ENCODE results near the gene UBR1. TPM values are rescaled to one million over a fixed set of nuclear protein-coding genes. Genes with fewer than 3 reads are reported as not detected.

The UBR1 gene
- total RNA-seq, 1 donor from 2014 or later: 39.1 TPM

DNA sequence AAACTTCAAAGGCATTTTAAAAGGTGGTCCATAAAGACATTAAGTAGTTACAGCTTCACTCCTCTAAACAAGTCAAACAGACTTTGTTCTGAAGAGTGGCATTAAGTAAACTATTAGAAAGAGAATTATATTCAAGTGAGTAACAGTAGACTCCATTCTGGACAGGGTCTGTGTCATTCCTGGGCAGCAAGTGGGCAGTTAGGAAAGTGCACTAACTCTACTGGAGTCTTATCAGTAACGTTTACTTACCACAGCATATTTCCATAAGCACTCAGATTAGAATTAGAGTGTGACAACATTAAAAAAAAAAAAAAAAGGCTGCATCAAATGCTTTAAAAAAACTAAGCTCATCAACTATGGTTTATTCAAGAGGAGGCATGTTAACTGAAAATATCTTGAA is 10.6 kb downstream of the UBR1 start:
- Mint-ChIP-seq H3K36me3 (ENCODE audit: insufficient read depth) (peaks cover 13% of the 10 kb centered on the region), H3K9me3 (ENCODE audit: low read depth) (no peaks in the 10 kb centered on the region), H3K4me3 (ENCODE audit: low read depth) (no peak overlapping the region), H3K27me3 (no peaks in the 10 kb centered on the region), H3K27ac (peak overlapping the region; percentile 24), H3K4me1 (ENCODE audit: low read depth) (peaks cover 9% of the 10 kb centered on the region)
- no peak for DNase-seq (ENCODE audit: low spot score, unreplicated experiment)
- TF ChIP-seq, protein P1, sequence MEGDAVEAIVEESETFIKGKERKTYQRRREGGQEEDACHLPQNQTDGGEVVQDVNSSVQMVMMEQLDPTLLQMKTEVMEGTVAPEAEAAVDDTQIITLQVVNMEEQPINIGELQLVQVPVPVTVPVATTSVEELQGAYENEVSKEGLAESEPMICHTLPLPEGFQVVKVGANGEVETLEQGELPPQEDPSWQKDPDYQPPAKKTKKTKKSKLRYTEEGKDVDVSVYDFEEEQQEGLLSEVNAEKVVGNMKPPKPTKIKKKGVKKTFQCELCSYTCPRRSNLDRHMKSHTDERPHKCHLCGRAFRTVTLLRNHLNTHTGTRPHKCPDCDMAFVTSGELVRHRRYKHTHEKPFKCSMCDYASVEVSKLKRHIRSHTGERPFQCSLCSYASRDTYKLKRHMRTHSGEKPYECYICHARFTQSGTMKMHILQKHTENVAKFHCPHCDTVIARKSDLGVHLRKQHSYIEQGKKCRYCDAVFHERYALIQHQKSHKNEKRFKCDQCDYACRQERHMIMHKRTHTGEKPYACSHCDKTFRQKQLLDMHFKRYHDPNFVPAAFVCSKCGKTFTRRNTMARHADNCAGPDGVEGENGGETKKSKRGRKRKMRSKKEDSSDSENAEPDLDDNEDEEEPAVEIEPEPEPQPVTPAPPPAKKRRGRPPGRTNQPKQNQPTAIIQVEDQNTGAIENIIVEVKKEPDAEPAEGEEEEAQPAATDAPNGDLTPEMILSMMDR (IDR thresholded peaks at IDR 0.05; ENCODE audit: unreplicated experiment): no peak

DNA sequence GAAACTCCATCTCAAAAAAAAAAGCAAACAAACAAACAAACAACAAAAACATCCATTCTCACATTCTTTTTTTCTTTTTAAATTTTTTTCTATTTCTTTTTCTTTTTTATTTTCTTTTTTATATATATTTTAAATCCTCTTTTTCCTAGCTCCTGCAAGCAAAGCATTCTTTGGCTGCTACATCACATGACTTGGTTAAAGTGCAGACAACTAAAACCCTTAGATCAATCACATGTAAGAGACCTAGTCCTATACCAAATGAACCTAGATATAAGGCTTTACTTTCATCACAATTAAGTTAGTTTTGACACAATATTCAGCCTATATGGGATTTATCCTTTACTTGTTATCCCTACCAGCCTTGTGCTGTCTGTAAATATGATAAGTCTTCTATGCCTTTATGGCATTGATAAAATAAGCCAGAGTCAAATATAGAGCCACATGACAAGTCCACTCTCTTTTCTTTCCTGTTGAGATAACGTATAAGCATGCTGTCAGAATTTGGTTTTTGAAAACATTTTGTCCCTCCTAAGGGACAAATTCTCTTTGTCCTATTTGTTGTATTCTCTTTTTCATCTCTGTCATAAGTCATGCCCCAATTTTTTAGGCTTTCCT is 11.3 kb downstream of the UBR1 start:
- Mint-ChIP-seq H3K9me3 (ENCODE audit: low read depth) (no peaks in the 10 kb centered on the region), H3K27ac (no peak overlapping the region), H3K4me1 (ENCODE audit: low read depth) (peaks cover 9% of the 10 kb centered on the region), H3K27me3 (no peaks in the 10 kb centered on the region), H3K4me3 (ENCODE audit: low read depth) (no peak overlapping the region), H3K36me3 (ENCODE audit: insufficient read depth) (peaks cover 13% of the 10 kb centered on the region)
- DNase-seq (ENCODE audit: low spot score, unreplicated experiment): no peak
- TF ChIP-seq, protein P1 (IDR thresholded peaks at IDR 0.05; ENCODE audit: unreplicated experiment): no peak

DNA sequence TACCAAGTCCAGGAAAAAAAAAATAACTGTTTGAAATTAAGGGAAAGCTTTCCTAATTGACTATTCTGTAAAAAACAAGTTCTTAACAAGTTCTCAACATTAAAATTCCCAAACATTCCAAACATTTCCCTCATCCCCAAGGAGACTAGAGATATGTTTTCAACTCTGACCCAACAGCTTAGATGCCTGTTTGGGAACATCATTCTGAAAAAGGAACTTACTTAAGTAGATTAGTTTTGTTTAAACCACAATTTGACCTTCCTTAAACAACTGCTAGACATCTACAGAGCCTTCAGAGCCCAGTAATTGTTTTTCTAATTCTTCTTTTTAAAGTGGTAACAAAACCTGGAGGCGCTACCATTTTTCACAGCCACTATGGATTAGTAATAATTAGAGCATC is 12.8 kb downstream of the UBR1 start:
- Mint-ChIP-seq H3K36me3 (ENCODE audit: insufficient read depth) (peaks cover 15% of the 10 kb centered on the region), H3K27me3 (no peaks in the 10 kb centered on the region), H3K4me1 (ENCODE audit: low read depth) (peaks cover 9% of the 10 kb centered on the region), H3K27ac (no peak overlapping the region), H3K4me3 (ENCODE audit: low read depth) (no peak overlapping the region), H3K9me3 (ENCODE audit: low read depth) (no peaks in the 10 kb centered on the region)
- no peak for DNase-seq (ENCODE audit: low spot score, unreplicated experiment)
- TF ChIP-seq, protein P1 (IDR thresholded peaks at IDR 0.05; ENCODE audit: unreplicated experiment): no peak

DNA sequence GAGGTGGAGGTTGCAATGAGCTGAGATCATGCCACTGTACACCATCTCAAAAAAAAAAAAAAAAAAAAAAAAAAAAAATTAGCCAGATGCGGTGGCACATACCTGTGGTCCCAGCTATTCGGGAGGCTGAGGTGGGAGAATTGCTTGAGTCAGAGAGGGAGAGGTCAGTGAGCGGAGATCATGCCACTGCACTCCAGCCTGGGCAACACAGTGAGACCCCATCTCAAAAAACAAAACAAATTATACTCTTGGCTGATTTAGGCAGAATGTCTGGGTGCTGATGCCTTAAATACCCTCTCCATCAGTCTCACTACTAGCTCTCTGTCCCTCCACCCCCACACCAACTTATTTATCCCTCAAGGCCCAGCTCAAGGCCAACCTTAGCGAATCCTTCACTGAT is 14.0 kb downstream of the UBR1 start:
- no peaks in the 10 kb centered on the region for H3K27me3 Mint-ChIP-seq
- H3K4me3 Mint-ChIP-seq (ENCODE audit: low read depth): no peak overlapping the region
- peaks cover 9% of the 10 kb centered on the region for H3K4me1 Mint-ChIP-seq (ENCODE audit: low read depth)
- no peaks in the 10 kb centered on the region for H3K9me3 Mint-ChIP-seq (ENCODE audit: low read depth)
- DNase-seq (ENCODE audit: low spot score, unreplicated experiment): no peak
- H3K27ac Mint-ChIP-seq: no peak overlapping the region
- TF ChIP-seq, protein P1 (IDR thresholded peaks at IDR 0.05; ENCODE audit: unreplicated experiment): no peak
- peaks cover 14% of the 10 kb centered on the region for H3K36me3 Mint-ChIP-seq (ENCODE audit: insufficient read depth)

DNA sequence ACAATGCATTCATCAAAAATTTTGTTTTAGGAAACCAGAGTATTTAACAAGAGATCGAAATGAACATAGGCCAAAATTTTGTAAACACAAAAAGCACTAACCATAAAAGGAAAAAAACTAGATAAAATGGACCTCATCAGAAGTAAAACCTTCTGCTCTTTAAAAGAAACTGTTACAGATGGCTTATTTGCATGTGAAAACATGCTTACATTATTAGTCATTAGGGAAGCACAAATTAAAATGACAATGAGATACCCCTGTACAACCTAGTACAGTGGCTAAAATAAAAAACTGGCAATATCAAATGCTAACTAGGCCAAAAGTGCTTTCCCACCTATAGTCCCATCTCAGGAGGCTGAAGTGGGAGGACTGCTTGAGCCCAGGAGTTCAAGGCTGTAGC is 19.3 kb downstream of the UBR1 start:
- no peaks in the 10 kb centered on the region for H3K4me1 Mint-ChIP-seq (ENCODE audit: low read depth)
- no peaks in the 10 kb centered on the region for H3K9me3 Mint-ChIP-seq (ENCODE audit: low read depth)
- peaks cover 19% of the 10 kb centered on the region for H3K36me3 Mint-ChIP-seq (ENCODE audit: insufficient read depth)
- H3K27me3 Mint-ChIP-seq: no peaks in the 10 kb centered on the region
- H3K4me3 Mint-ChIP-seq (ENCODE audit: low read depth): no peak overlapping the region
- DNase-seq (ENCODE audit: low spot score, unreplicated experiment): no peak
- H3K27ac Mint-ChIP-seq: peak overlapping the region; percentile 43
- TF ChIP-seq, protein P1 (IDR thresholded peaks at IDR 0.05; ENCODE audit: unreplicated experiment): no peak
